HepG2 (cell line): Measurements from ENCODE around the gene BRCA1. TPM values are rescaled to one million over a fixed set of nuclear protein-coding genes. Genes with fewer than 3 reads are reported as not detected.

Experiments
- PAX8 ChIP-seq: sonication (generic); formaldehyde crosslinking; IDR thresholded peaks from 2 replicates; pipeline ENCODE4 v1.8.0; 2022; ENCODE audit warnings: mild to moderate bottlenecking, missing genetic modification reagents, borderline replicate concordance
- SIX4 ChIP-seq: sonication (generic); formaldehyde crosslinking; IDR thresholded peaks from 2 replicates; pipeline ENCODE4 v1.4.0; 2020; ENCODE audit warnings: missing genetic modification reagents
- SOX6 ChIP-seq, 2 experiments: fragments of 450-650 bp in 1 of 2; sonication (generic) in 1 of 2; formaldehyde crosslinking in 1 of 2; IDR thresholded peaks; 2 replicates each; pipeline versions ENCODE4 v1.4.0 to v1.6.1; 2017 to 2020; ENCODE audit warnings: antibody characterized with exemption in 1 of 2, mild to moderate bottlenecking in 1 of 2, missing genetic modification reagents in 1 of 2
- TCF12 ChIP-seq, 2 experiments: fragments of 450-650 bp in 1 of 2; sonication (generic) in 1 of 2; formaldehyde crosslinking in 1 of 2; IDR thresholded peaks; 2 replicates each; pipeline versions ENCODE4 v1.6.1 to v1.8.0; 2017 to 2022; ENCODE audit warnings: antibody characterized with exemption in 1 of 2, mild to moderate bottlenecking in 1 of 2, missing genetic modification reagents in 1 of 2, moderate library complexity in 1 of 2
- ZNF232 ChIP-seq: sonication (generic); formaldehyde crosslinking; IDR thresholded peaks from 2 replicates; pipeline ENCODE4 v1.4.0; 2020; ENCODE audit warnings: missing genetic modification reagents, borderline replicate concordance
- ZNF326 ChIP-seq: sonication (generic); formaldehyde crosslinking; IDR thresholded peaks from 2 replicates; pipeline ENCODE4 v1.4.0; 2020; ENCODE audit warnings: missing genetic modification reagents, borderline replicate concordance
- polyA plus RNA-seq, 8 experiments: library from polyadenylated mRNA; depleted of rRNA in 3 of 8; stranded (reverse) in 7 of 8; unstranded in 1 of 8; fragments of >200 nt; fragmentation: Illumina TruSeq in 4 of 8; extraction: Trizol in 4 of 8; gene quantifications; 2 replicates each; pipeline versions ENCODE4 v1.2.1 to v1.2.3, GENCODE V29; 2011 to 2016; ENCODE audit warnings: low read depth in 4 of 8, missing spikeins in 1 of 8, mixed read lengths in 1 of 8; ENCODE audit not compliant: insufficient read depth in 1 of 8
- total RNA-seq, 5 experiments: library from RNA; depleted of rRNA; stranded (reverse); fragments of >200 nt; fragmentation: Illumina TruSeq; extraction: Trizol; gene quantifications; 2 replicates each; pipeline ENCODE4 v1.2.3, GENCODE V29; 2016; ENCODE audit warnings: low read depth in 1 of 5
- TF ChIP-seq, protein P1 (sequence below): sonication (generic); formaldehyde crosslinking; IDR thresholded peaks from 2 replicates; pipeline ENCODE4 v1.4.0; 2020; ENCODE audit warnings: missing genetic modification reagents
- TF ChIP-seq, protein P2 (sequence below): sonication (generic); formaldehyde crosslinking; IDR thresholded peaks from 2 replicates; pipeline ENCODE4 v1.4.0; 2020; ENCODE audit warnings: mild to moderate bottlenecking, missing genetic modification reagents
- TF ChIP-seq, protein P3 (sequence below): sonication (generic); formaldehyde crosslinking; IDR thresholded peaks from 2 replicates; pipeline ENCODE4 v1.5.1; 2020; ENCODE audit warnings: missing genetic modification reagents, mild to moderate bottlenecking, borderline replicate concordance
- TF ChIP-seq, protein P4 (sequence below): sonication (generic); formaldehyde crosslinking; IDR thresholded peaks from 2 replicates; pipeline ENCODE4 v1.4.0; 2020; ENCODE audit warnings: missing genetic modification reagents, mild to moderate bottlenecking, borderline replicate concordance
- TF ChIP-seq, protein P5 (sequence below): sonication (generic); formaldehyde crosslinking; IDR thresholded peaks from 2 replicates; pipeline ENCODE4 v1.5.1; 2020; ENCODE audit warnings: missing genetic modification reagents, mild to moderate bottlenecking, borderline replicate concordance
- TF ChIP-seq, protein P6 (sequence below): sonication (generic); formaldehyde crosslinking; IDR thresholded peaks from 2 replicates; pipeline ENCODE4 v1.9.0; 2021; ENCODE audit warnings: missing genetic modification reagents, borderline replicate concordance

Gene BRCA1
- total and polyA plus RNA-seq, 2 of the 13 experiments (the other 11 are each of a cell fraction or from before 2014, with no cell fraction given) = 13.3 to 37.5 TPM

DNA sequence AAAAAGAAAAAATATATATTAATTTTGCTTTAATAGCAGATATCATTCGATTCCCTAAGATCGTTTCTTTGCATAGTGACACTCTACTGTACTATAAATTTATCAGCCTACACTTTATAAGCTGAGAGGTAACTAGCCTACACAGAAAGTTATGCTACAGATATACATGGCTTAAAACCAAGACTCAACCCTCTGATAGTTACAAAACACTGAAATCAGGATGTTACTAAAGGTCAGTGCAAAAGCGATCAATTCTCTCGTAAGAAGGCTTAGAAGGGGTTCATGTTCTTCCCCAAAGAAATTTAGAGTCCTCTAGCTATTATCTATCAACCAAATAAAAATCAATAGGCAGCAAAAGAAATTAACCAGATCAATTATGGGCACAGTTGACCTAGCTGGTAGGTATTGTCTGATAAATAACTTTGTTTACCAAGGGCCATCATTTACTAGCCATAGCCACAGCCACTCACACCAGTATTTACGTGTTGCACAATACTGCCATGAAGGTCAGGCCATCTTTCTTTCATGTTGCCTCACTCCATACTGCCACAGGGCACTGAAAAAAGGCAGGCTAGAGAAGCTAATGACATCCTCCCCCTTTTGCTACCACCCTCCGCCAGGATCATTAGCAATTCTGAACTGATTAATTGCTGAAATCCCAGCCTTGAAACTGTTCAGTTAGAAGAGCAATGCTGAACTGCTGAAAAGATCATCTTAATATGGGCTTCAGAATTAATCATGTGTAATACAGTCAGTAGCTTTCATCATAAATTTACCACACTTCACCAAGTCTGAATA lies 56.4 kb downstream of the BRCA1 start (continued):
- TF ChIP-seq, protein P1, sequence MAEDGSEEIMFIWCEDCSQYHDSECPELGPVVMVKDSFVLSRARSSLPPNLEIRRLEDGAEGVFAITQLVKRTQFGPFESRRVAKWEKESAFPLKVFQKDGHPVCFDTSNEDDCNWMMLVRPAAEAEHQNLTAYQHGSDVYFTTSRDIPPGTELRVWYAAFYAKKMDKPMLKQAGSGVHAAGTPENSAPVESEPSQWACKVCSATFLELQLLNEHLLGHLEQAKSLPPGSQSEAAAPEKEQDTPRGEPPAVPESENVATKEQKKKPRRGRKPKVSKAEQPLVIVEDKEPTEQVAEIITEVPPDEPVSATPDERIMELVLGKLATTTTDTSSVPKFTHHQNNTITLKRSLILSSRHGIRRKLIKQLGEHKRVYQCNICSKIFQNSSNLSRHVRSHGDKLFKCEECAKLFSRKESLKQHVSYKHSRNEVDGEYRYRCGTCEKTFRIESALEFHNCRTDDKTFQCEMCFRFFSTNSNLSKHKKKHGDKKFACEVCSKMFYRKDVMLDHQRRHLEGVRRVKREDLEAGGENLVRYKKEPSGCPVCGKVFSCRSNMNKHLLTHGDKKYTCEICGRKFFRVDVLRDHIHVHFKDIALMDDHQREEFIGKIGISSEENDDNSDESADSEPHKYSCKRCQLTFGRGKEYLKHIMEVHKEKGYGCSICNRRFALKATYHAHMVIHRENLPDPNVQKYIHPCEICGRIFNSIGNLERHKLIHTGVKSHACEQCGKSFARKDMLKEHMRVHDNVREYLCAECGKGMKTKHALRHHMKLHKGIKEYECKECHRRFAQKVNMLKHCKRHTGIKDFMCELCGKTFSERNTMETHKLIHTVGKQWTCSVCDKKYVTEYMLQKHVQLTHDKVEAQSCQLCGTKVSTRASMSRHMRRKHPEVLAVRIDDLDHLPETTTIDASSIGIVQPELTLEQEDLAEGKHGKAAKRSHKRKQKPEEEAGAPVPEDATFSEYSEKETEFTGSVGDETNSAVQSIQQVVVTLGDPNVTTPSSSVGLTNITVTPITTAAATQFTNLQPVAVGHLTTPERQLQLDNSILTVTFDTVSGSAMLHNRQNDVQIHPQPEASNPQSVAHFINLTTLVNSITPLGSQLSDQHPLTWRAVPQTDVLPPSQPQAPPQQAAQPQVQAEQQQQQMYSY (CRISPR knock-in tag) = no peak
- TF ChIP-seq, protein P2, sequence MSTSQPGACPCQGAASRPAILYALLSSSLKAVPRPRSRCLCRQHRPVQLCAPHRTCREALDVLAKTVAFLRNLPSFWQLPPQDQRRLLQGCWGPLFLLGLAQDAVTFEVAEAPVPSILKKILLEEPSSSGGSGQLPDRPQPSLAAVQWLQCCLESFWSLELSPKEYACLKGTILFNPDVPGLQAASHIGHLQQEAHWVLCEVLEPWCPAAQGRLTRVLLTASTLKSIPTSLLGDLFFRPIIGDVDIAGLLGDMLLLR (CRISPR knock-in tag) = peak; percentile 65; the same call in 1 of the 2 replicates
- TF ChIP-seq, protein P3, sequence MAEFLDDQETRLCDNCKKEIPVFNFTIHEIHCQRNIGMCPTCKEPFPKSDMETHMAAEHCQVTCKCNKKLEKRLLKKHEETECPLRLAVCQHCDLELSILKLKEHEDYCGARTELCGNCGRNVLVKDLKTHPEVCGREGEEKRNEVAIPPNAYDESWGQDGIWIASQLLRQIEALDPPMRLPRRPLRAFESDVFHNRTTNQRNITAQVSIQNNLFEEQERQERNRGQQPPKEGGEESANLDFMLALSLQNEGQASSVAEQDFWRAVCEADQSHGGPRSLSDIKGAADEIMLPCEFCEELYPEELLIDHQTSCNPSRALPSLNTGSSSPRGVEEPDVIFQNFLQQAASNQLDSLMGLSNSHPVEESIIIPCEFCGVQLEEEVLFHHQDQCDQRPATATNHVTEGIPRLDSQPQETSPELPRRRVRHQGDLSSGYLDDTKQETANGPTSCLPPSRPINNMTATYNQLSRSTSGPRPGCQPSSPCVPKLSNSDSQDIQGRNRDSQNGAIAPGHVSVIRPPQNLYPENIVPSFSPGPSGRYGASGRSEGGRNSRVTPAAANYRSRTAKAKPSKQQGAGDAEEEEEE (CRISPR knock-in tag) = 0 out of 2 replicates have a peak, but pooled peaks have one; percentile 47
- TF ChIP-seq SOX6 (IDR thresholded peaks at IDR 0.05) (no peak), SOX6 (CRISPR knock-in tag; IDR thresholded peaks at IDR 0.05) (peak; percentile 98), PAX8 (CRISPR knock-in tag) (no peak), TCF12 (IDR thresholded peaks at IDR 0.05) (no peak), TCF12 (CRISPR knock-in tag; IDR thresholded peaks at IDR 0.05) (peak; percentile 93), SIX4 (peak; percentile 81), ZNF232 (no peak; the same call in 1 of the 2 replicates), ZNF326 (CRISPR knock-in tag) (no peak)
- TF ChIP-seq, protein P4, sequence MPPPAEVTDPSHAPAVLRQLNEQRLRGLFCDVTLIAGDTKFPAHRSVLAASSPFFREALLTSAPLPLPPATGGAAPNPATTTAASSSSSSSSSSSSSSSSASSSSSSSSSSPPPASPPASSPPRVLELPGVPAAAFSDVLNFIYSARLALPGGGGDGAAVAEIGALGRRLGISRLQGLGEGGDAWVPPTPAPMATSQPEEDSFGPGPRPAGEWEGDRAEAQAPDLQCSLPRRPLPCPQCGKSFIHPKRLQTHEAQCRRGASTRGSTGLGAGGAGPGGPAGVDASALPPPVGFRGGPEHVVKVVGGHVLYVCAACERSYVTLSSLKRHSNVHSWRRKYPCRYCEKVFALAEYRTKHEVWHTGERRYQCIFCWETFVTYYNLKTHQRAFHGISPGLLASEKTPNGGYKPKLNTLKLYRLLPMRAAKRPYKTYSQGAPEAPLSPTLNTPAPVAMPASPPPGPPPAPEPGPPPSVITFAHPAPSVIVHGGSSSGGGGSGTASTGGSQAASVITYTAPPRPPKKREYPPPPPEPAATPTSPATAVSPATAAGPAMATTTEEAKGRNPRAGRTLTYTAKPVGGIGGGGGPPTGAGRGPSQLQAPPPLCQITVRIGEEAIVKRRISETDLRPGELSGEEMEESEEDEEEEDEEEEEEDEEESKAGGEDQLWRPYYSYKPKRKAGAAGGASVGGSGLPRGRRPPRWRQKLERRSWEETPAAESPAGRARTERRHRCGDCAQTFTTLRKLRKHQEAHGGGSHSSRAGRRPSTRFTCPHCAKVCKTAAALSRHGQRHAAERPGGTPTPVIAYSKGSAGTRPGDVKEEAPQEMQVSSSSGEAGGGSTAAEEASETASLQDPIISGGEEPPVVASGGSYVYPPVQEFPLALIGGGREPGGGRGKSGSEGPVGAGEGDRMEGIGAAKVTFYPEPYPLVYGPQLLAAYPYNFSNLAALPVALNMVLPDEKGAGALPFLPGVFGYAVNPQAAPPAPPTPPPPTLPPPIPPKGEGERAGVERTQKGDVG (CRISPR knock-in tag) = no peak
- TF ChIP-seq, protein P5, sequence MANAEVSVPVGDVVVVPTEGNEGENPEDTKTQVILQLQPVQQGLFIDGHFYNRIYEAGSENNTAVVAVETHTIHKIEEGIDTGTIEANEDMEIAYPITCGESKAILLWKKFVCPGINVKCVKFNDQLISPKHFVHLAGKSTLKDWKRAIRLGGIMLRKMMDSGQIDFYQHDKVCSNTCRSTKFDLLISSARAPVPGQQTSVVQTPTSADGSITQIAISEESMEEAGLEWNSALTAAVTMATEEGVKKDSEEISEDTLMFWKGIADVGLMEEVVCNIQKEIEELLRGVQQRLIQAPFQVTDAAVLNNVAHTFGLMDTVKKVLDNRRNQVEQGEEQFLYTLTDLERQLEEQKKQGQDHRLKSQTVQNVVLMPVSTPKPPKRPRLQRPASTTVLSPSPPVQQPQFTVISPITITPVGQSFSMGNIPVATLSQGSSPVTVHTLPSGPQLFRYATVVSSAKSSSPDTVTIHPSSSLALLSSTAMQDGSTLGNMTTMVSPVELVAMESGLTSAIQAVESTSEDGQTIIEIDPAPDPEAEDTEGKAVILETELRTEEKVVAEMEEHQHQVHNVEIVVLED (CRISPR knock-in tag) = peak; percentile 44; the same call in 1 of the 2 replicates
- TF ChIP-seq, protein P6, sequence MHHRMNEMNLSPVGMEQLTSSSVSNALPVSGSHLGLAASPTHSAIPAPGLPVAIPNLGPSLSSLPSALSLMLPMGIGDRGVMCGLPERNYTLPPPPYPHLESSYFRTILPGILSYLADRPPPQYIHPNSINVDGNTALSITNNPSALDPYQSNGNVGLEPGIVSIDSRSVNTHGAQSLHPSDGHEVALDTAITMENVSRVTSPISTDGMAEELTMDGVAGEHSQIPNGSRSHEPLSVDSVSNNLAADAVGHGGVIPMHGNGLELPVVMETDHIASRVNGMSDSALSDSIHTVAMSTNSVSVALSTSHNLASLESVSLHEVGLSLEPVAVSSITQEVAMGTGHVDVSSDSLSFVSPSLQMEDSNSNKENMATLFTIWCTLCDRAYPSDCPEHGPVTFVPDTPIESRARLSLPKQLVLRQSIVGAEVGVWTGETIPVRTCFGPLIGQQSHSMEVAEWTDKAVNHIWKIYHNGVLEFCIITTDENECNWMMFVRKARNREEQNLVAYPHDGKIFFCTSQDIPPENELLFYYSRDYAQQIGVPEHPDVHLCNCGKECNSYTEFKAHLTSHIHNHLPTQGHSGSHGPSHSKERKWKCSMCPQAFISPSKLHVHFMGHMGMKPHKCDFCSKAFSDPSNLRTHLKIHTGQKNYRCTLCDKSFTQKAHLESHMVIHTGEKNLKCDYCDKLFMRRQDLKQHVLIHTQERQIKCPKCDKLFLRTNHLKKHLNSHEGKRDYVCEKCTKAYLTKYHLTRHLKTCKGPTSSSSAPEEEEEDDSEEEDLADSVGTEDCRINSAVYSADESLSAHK (CRISPR knock-in tag) = no peak
